ENCODE data around the gene OR13C2. TPM values are rescaled to one million over a fixed set of nuclear protein-coding genes. Genes with fewer than 3 reads are reported as not detected.
A peak's percentile ranks its signal among the peaks of the same experiment; 100 is the strongest.
"Not testable (repeated sequence)": the region's sequence is repeated elsewhere in the genome, so short reads cannot be mapped to it uniquely, and the experiment has no call there.

Gene OR13C2
- not detected in 2 replicates for total RNA-seq (2014; rRNA removed; shearing (Covaris generic))
- polyA plus RNA-seq (2015; cell fraction: cytosol; rRNA removed): not detected in 2 replicates
- polyA plus RNA-seq (2015; cell fraction: nucleus; rRNA removed): not detected in 2 replicates

GRCh38 chr9:104605527-104605926 lies at the start of gene OR13C2:
Gene OR13C2, minus strand, starts transcription at chr9:104605627. Its CDS starts 0 bp downstream, at chr9:104605627.
- DNase-seq (ENCODE audit: low read depth): not testable (repeated sequence)

- DNase-seq (ENCODE audit: low read depth): no peak
Observed at GRCh38 chr9:104635456-104635855, 30.0 kb upstream of the OR13C2 start.

GRCh38 chr9:104633976-104634520 lies 28.6 kb upstream of the OR13C2 start:
- DNase-seq (ENCODE audit: low read depth): no peak

- DNase-seq (ENCODE audit: low read depth): peak; percentile 5
Observed at GRCh38 chr9:104625964-104626363, 20.5 kb upstream of the OR13C2 start.

GRCh38 chr9:104618104-104618503 lies 12.7 kb upstream of the OR13C2 start, which contains the start of gene OR13C9:
Gene OR13C9, minus strand, starts transcription at chr9:104618204. Its CDS starts 0 bp downstream, at chr9:104618204.
- no peak for DNase-seq (ENCODE audit: low read depth)

GRCh38 chr9:104617418-104617817 lies 12.0 kb upstream of the OR13C2 start:
- no peak for DNase-seq (ENCODE audit: low read depth)

GRCh38 chr9:104611213-104611612 lies 5.8 kb upstream of the OR13C2 start:
- no peak for DNase-seq (ENCODE audit: low read depth)

- DNase-seq (ENCODE audit: low read depth): peak; percentile 4
Observed at GRCh38 chr9:104608336-104608735, 2.9 kb upstream of the OR13C2 start.

- no peak for DNase-seq (ENCODE audit: low read depth)
Observed at GRCh38 chr9:104606152-104606551, 725 bp upstream of the OR13C2 start.

- no peak for DNase-seq (ENCODE audit: low read depth)
Observed at GRCh38 chr9:104604801-104605200, 626 bp downstream of the OR13C2 start.

GRCh38 chr9:104599313-104599712 lies 6.1 kb downstream of the OR13C2 start, which contains the start of gene OR13C5:
Gene OR13C5, minus strand, starts transcription at chr9:104599413. Its CDS starts 0 bp downstream, at chr9:104599413.
- DNase-seq (ENCODE audit: low read depth): not testable (repeated sequence)

- not testable (repeated sequence) for DNase-seq (ENCODE audit: low read depth)
Observed at GRCh38 chr9:104598749-104599148, 6.7 kb downstream of the OR13C2 start.

- no peak for DNase-seq (ENCODE audit: low read depth)
Observed at GRCh38 chr9:104589626-104590025, 15.8 kb downstream of the OR13C2 start.

- DNase-seq (ENCODE audit: low read depth): no peak
Observed at GRCh38 chr9:104586496-104587180, 18.8 kb downstream of the OR13C2 start.

GRCh38 chr9:104580562-104580961 lies 24.9 kb downstream of the OR13C2 start:
- no peak for DNase-seq (ENCODE audit: low read depth)

- no peak for DNase-seq (ENCODE audit: low read depth)
Observed at GRCh38 chr9:104577263-104577662, 28.2 kb downstream of the OR13C2 start.

GRCh38 chr9:104575456-104575855 lies 30.0 kb downstream of the OR13C2 start:
- DNase-seq (ENCODE audit: low read depth): no peak

- DNase-seq (ENCODE audit: low read depth): no peak
Observed at GRCh38 chr9:104572612-104573011, 32.8 kb downstream of the OR13C2 start.

- DNase-seq (ENCODE audit: low read depth): no peak
Observed at GRCh38 chr9:104568868-104569267, 36.6 kb downstream of the OR13C2 start, which contains the start of gene OR13C8. Gene OR13C8, plus strand, starts transcription at chr9:104569168. Its CDS starts 0 bp downstream, at chr9:104569168.

- DNase-seq (ENCODE audit: low read depth): no peak
Observed at GRCh38 chr9:104564358-104564757, 41.1 kb downstream of the OR13C2 start.

GRCh38 chr9:104556830-104557634 lies 48.4 kb downstream of the OR13C2 start:
- DNase-seq (ENCODE audit: low read depth): no peak

GRCh38 chr9:104555521-104555920 lies 49.9 kb downstream of the OR13C2 start:
- DNase-seq (ENCODE audit: low read depth): no peak

Measured in HT1080 (cell line).